Endothelial cell of umbilical vein (primary cell): ENCODE data around the gene TGIF1. TPM values are rescaled to one million over a fixed set of nuclear protein-coding genes. Genes with fewer than 3 reads are reported as not detected.

Experiments used
- BruUV-seq: library from RNA; stranded (reverse); fragments of 400-500 nt; replicated peaks from 2 replicates; lab custom pipeline; 2021; lab: Mats Ljungman, UMichigan
- CTCF ChIA-PET: fragments of 300-600, 350-600 bp; sonication (Branson Sonifier 250); formaldehyde crosslinking; loops from one replicate; lab custom pipeline; 2021; ENCODE audit warnings: antibody characterized with exemption, inconsistent platforms; lab: Charles Lee
- POLR2A ChIA-PET: fragments of 300-600, 350-600 bp; sonication (Branson Sonifier 250); formaldehyde crosslinking; loops from one replicate; lab custom pipeline; 2021; ENCODE audit warnings: antibody characterized with exemption, inconsistent platforms; lab: Charles Lee
- DNase-seq: peaks from one replicate; pipeline ENCODE4 v3.0.0-alpha.2; 2011; ENCODE audit warnings: low read depth, low spot score
- FAIRE-seq: peaks from 2 replicates; lab custom pipeline; 2011; peaks lifted over from hg19 to GRCh38; lab: Jason Lieb, UNC
- H2AFZ ChIP-seq: 2 replicates; pipeline ENCODE4 v1.6.0; 2012; ENCODE audit warnings: low read depth, low read length, control low read depth, inconsistent platforms
- H3K27ac ChIP-seq: 2 replicates; pipeline ENCODE4 v1.5.1; 2011; ENCODE audit warnings: low read depth, mild to moderate bottlenecking, control low read depth, low read length, moderate library complexity; ENCODE audit not compliant: insufficient read depth
- H3K27me3 ChIP-seq, 2 experiments: 2 replicates each; pipeline versions ENCODE4 v1.6.0 to v1.6.1; 2011; ENCODE audit warnings: low read length in 2 of 2, mixed read lengths in 1 of 2; ENCODE audit not compliant: control insufficient read depth in 2 of 2, insufficient read depth in 2 of 2
- H3K36me3 ChIP-seq, 2 experiments: 2 replicates in 1 of 2; 3 replicates in 1 of 2; pipeline ENCODE4 v1.5.1; 2011; ENCODE audit warnings: low read length in 2 of 2, mild to moderate bottlenecking in 1 of 2, moderate library complexity in 1 of 2; ENCODE audit not compliant: control insufficient read depth in 2 of 2, insufficient read depth in 2 of 2; ENCODE audit errors: extremely low read depth in 1 of 2
- H3K4me1 ChIP-seq: 3 replicates; pipeline ENCODE4 v1.5.1; 2011; ENCODE audit warnings: mild to moderate bottlenecking, low read length; ENCODE audit not compliant: control insufficient read depth, insufficient read depth; ENCODE audit errors: extremely low read depth
- H3K4me2 ChIP-seq: 2 replicates; pipeline ENCODE4 v1.6.1; 2011; ENCODE audit warnings: low read length, control low read depth, mixed read lengths; ENCODE audit not compliant: insufficient read depth
- H3K4me3 ChIP-seq, 3 experiments: fragments of 200-600 bp in 1 of 3; sonication (generic), shearing (Covaris generic) in 1 of 3; replicated peaks in 1 of 3; 2 replicates each; pipeline ENCODE4 v1.5.1; 2011 to 2016; ENCODE audit warnings: control low read depth in 3 of 3, low read length in 3 of 3, mild to moderate bottlenecking in 2 of 3, inconsistent platforms in 1 of 3, low read depth in 1 of 3, moderate library complexity in 1 of 3; ENCODE audit not compliant: insufficient read depth in 1 of 3
- H3K79me2 ChIP-seq: 2 replicates; pipeline ENCODE4 v1.6.0; 2012; ENCODE audit warnings: low read length, inconsistent platforms; ENCODE audit not compliant: control insufficient read depth, insufficient read depth
- H3K9ac ChIP-seq: replicated peaks from 2 replicates; pipeline ENCODE3; 2011; ENCODE audit warnings: low read length, control low read depth; ENCODE audit not compliant: insufficient read depth; ENCODE audit errors: extremely low read depth
- H3K9me1 ChIP-seq: replicated peaks from 3 replicates; pipeline ENCODE4 v1.6.0; 2011; ENCODE audit warnings: mild to moderate bottlenecking, low read length; ENCODE audit not compliant: control insufficient read depth, insufficient read depth; ENCODE audit errors: extremely low read depth
- H3K9me3 ChIP-seq: replicated peaks from 2 replicates; pipeline ENCODE4 v1.5.1; 2012; ENCODE audit warnings: low read length, inconsistent platforms; ENCODE audit not compliant: control insufficient read depth, insufficient read depth
- H4K20me1 ChIP-seq: replicated peaks from 2 replicates; pipeline ENCODE3; 2011; ENCODE audit warnings: mild to moderate bottlenecking, low read length; ENCODE audit not compliant: control insufficient read depth, insufficient read depth; ENCODE audit errors: extremely low read depth
- CTCF ChIP-seq, 2 donors: IDR thresholded peaks; 1 replicate in 1 of 2; 2 replicates in 1 of 2; pipeline ENCODE4 v1.5.1; 2011; ENCODE audit warnings: low read length in 2 of 2, mild to moderate bottlenecking in 2 of 2, moderate library complexity in 2 of 2, control low read depth in 1 of 2, inconsistent platforms in 1 of 2, low read depth in 1 of 2; ENCODE audit not compliant: insufficient read depth in 1 of 2; ENCODE audit errors: extremely low read depth in 1 of 2
- EZH2 ChIP-seq: IDR thresholded peaks from 2 replicates; pipeline ENCODE4 v1.6.1; 2012; ENCODE audit warnings: borderline replicate concordance, low read depth, mild to moderate bottlenecking, moderate library complexity, low read length, inconsistent platforms; ENCODE audit not compliant: severe bottlenecking
- FOS ChIP-seq: IDR thresholded peaks from 2 replicates; pipeline ENCODE4 v1.6.1; 2011; ENCODE audit warnings: mild to moderate bottlenecking, low read length, moderate library complexity, borderline replicate concordance; ENCODE audit not compliant: insufficient read depth
- GATA2 ChIP-seq: IDR thresholded peaks from 2 replicates; pipeline ENCODE4 v1.7.0; 2011; ENCODE audit warnings: low read depth, mild to moderate bottlenecking, moderate library complexity, mixed read lengths, low read length; ENCODE audit not compliant: insufficient read length, insufficient read depth
- JUN ChIP-seq: IDR thresholded peaks from 2 replicates; pipeline ENCODE4 v1.6.1; 2011; ENCODE audit warnings: borderline replicate concordance, low read depth; ENCODE audit not compliant: insufficient read length, insufficient read depth
- MYC ChIP-seq: IDR thresholded peaks from one replicate; pipeline ENCODE4 v1.6.1; 2011; ENCODE audit warnings: mild to moderate bottlenecking, low read depth, low read length
- POLR2A ChIP-seq: IDR thresholded peaks from 2 replicates; pipeline ENCODE4 v1.6.1; 2012; ENCODE audit warnings: low read depth, mild to moderate bottlenecking, control low read depth, low read length
- POLR2AphosphoS5 ChIP-seq: IDR thresholded peaks from 2 replicates; pipeline ENCODE4 v1.6.1; 2012; ENCODE audit warnings: low read depth, mild to moderate bottlenecking, control low read depth, low read length, moderate library complexity; ENCODE audit not compliant: insufficient read depth
- dilution Hi-C: fragments of 300-500 bp; cut with MboI; formaldehyde crosslinking; loops from one replicate; pipeline ENCODE4 v1.15.0; 2019; ENCODE audit warnings: low sequenced_read_pairs; ENCODE audit not compliant: extremely low pct_ligation_motif_present
- intact Hi-C: fragments of 100-400 bp; cut with micrococcal nuclease; formaldehyde crosslinking; loops from one replicate; pipeline ENCODE4 v1.10.0; 2022
- polyA plus RNA-seq, 4 experiments: library from polyadenylated mRNA; depleted of rRNA in 3 of 4; stranded (reverse) in 3 of 4; unstranded in 1 of 4; fragments of >200 nt; gene quantifications; 2 replicates each; pipeline versions ENCODE4 v1.2.1 to v1.2.3, GENCODE V29; 2011 to 2012; ENCODE audit warnings: missing spikeins in 1 of 4
- total RNA-seq: library from RNA; stranded (reverse); gene quantifications from 2 replicates; pipeline ENCODE4 v1.2.3, GENCODE V29; 2021
- TF ChIP-seq, protein P1 (sequence below): IDR thresholded peaks from 2 replicates; pipeline ENCODE4 v1.6.1; 2011; ENCODE audit not compliant: insufficient read depth, insufficient read length

The TGIF1 gene
- total and polyA plus RNA-seq, 2 donors (not counting 3 experiments of a cell fraction or from before 2014, with no cell fraction given): 75.6 to 96.6 TPM

- Histone ChIP-seq H4K20me1 (no peaks in the 10 kb centered on the region), H3K4me1 (peaks cover 46% of the 10 kb centered on the region), H3K9ac (peak overlapping the region; percentile 96), H3K36me3 (peaks cover 15 to 23% of the 10 kb centered on the region in 2 experiments), H3K4me3 (peak overlapping the region; percentile 43 to 92 (median 90)), H3K9me1 (no peaks in the 10 kb centered on the region), H3K27me3 (no peaks in the 10 kb centered on the region), H3K4me2 (peak overlapping the region; percentile 98), H3K9me3 (no peaks in the 10 kb centered on the region), H2AFZ (no peak overlapping the region), H3K27ac (peak overlapping the region; percentile 98), H3K79me2 (peaks cover 82% of the 10 kb centered on the region)
- POLR2A ChIA-PET: interaction anchor here (0.8 to 3.1 kb wide), 8 partner anchors 10 to 212 kb away, joined by 3 to 15 read pairs (median 9); no protein-coding TSS in a partner anchor
- CTCF ChIA-PET: interaction anchor here (0.9 to 6.0 kb wide), 19 partner anchors 9 to 545 kb away, joined by 3 to 61 read pairs (median 7); no protein-coding TSS in a partner anchor
- DNase-seq (peak; percentile 97), FAIRE-seq (peak; percentile 87)
- dilution Hi-C loops (loop anchor here (25.0 kb wide), 1 partner anchor 191 kb away; the partner anchor contains the start of gene MYL12B), intact Hi-C loops (loop anchor here (1.0 to 5.0 kb wide), 12 partner anchors 13 to 544 kb away; partner anchors contain the start of genes MYL12A and MYL12B)
- TF ChIP-seq JUN (peak; percentile 69), GATA2 (no peak), FOS (peak; percentile 49), POLR2AphosphoS5 (peak; percentile 54), EZH2 (no peak), MYC (no peak), POLR2A (no peak), CTCF (IDR thresholded peaks at IDR 0.05; ENCODE audit: extremely low read depth in 1 of 2, insufficient read depth in 1 of 2, low read depth in 1 of 2, low read length in 2 of 2) (no peak)
- TF ChIP-seq, protein P1, sequence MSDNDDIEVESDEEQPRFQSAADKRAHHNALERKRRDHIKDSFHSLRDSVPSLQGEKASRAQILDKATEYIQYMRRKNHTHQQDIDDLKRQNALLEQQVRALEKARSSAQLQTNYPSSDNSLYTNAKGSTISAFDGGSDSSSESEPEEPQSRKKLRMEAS: peak; percentile 83
- BruUV-seq: no TSS peak
Observed at GRCh38 chr18:3453540-3454364, 3.8 kb downstream of the TGIF1 start.
